Mucosa of stomach (tissue), 1 donor: Measurements from ENCODE around the gene RCL1.
"Not testable (repeated sequence)": the region's sequence is repeated elsewhere in the genome, so short reads cannot be mapped to it uniquely, and the experiment has no call there.

Experiments
- H3K27me3 ChIP-seq: one replicate; pipeline ENCODE4 v1.7.0; 2013; ENCODE audit warnings: mild to moderate bottlenecking, low read length; ENCODE audit not compliant: control insufficient read depth, insufficient read depth
- H3K36me3 ChIP-seq: one replicate; pipeline ENCODE4 v1.7.0; 2013; ENCODE audit warnings: low read length; ENCODE audit not compliant: control insufficient read depth, insufficient read depth
- H3K4me1 ChIP-seq: one replicate; pipeline ENCODE4 v1.7.0; 2013; ENCODE audit warnings: mild to moderate bottlenecking, low read length; ENCODE audit not compliant: control insufficient read depth, insufficient read depth
- H3K4me3 ChIP-seq: one replicate; pipeline ENCODE4 v1.7.0; 2013; ENCODE audit warnings: low read length
- H3K9ac ChIP-seq: one replicate; pipeline ENCODE4 v1.7.0; 2013; ENCODE audit warnings: mild to moderate bottlenecking, low read length, moderate library complexity
- H3K9me3 ChIP-seq: one replicate; pipeline ENCODE4 v1.7.0; 2013; ENCODE audit warnings: mild to moderate bottlenecking, low read length, moderate library complexity; ENCODE audit not compliant: control insufficient read depth
- donor health status: Pancreatic carcinoma.

RCL1 gene

GRCh38 chr9:4762886-4763541 is 29.7 kb upstream of the RCL1 start:
- no peaks in the 10 kb centered on the region for H3K36me3 ChIP-seq
- peaks cover 6% of the 10 kb centered on the region for H3K4me1 ChIP-seq
- peak overlapping the region; percentile 30 for H3K9ac ChIP-seq
- H3K9me3 ChIP-seq = no peaks in the 10 kb centered on the region
- no peaks in the 10 kb centered on the region for H3K27me3 ChIP-seq
- H3K4me3 ChIP-seq = no peak overlapping the region

- no peaks in the 10 kb centered on the region for H3K27me3 ChIP-seq
- H3K36me3 ChIP-seq = no peaks in the 10 kb centered on the region
- H3K9ac ChIP-seq = no peak overlapping the region
- peaks cover 6% of the 10 kb centered on the region for H3K4me1 ChIP-seq
- no peaks in the 10 kb centered on the region for H3K9me3 ChIP-seq
- no peak overlapping the region for H3K4me3 ChIP-seq
Observed at GRCh38 chr9:4764033-4764432, 28.7 kb upstream of the RCL1 start.

- Histone ChIP-seq H3K9me3 (no peaks in the 10 kb centered on the region), H3K4me3 (no peak overlapping the region), H3K36me3 (no peaks in the 10 kb centered on the region)
Observed at GRCh38 chr9:4768681-4769080, 24.1 kb upstream of the RCL1 start.

GRCh38 chr9:4769321-4770080 is 23.2 kb upstream of the RCL1 start:
- no peaks in the 10 kb centered on the region for H3K27me3 ChIP-seq
- no peaks in the 10 kb centered on the region for H3K9me3 ChIP-seq
- no peaks in the 10 kb centered on the region for H3K36me3 ChIP-seq
- H3K4me3 ChIP-seq = no peak overlapping the region
- H3K4me1 ChIP-seq = no peaks in the 10 kb centered on the region
- H3K9ac ChIP-seq = no peak overlapping the region

More at GRCh38 chr9:4768681-4769080, 24.1 kb upstream of the RCL1 start:
- Histone ChIP-seq H3K9ac (no peak overlapping the region), H3K27me3 (no peaks in the 10 kb centered on the region), H3K4me1 (no peaks in the 10 kb centered on the region)

GRCh38 chr9:4771788-4772187 is 21.0 kb upstream of the RCL1 start:
- Histone ChIP-seq H3K4me3 (no peak overlapping the region), H3K27me3 (no peaks in the 10 kb centered on the region), H3K36me3 (no peaks in the 10 kb centered on the region), H3K9me3 (no peaks in the 10 kb centered on the region), H3K4me1 (no peaks in the 10 kb centered on the region), H3K9ac (no peak overlapping the region)

GRCh38 chr9:4774209-4774608 is 18.5 kb upstream of the RCL1 start:
- Histone ChIP-seq H3K36me3 (no peaks in the 10 kb centered on the region), H3K4me3 (no peak overlapping the region), H3K27me3 (no peaks in the 10 kb centered on the region), H3K4me1 (no peaks in the 10 kb centered on the region), H3K9ac (no peak overlapping the region), H3K9me3 (no peaks in the 10 kb centered on the region)

GRCh38 chr9:4774958-4775357 is 17.8 kb upstream of the RCL1 start:
- H3K9ac ChIP-seq, H3K4me3 ChIP-seq, H3K27me3 ChIP-seq, H3K36me3 ChIP-seq, H3K9me3 ChIP-seq, H3K4me1 ChIP-seq: not testable (repeated sequence)

- H3K4me1 ChIP-seq = no peaks in the 10 kb centered on the region
- no peaks in the 10 kb centered on the region for H3K9me3 ChIP-seq
- H3K9ac ChIP-seq = no peak overlapping the region
- H3K4me3 ChIP-seq = no peak overlapping the region
- no peaks in the 10 kb centered on the region for H3K36me3 ChIP-seq
- H3K27me3 ChIP-seq = peaks cover 4% of the 10 kb centered on the region
Observed at GRCh38 chr9:4780651-4781050, 12.1 kb upstream of the RCL1 start.

GRCh38 chr9:4781408-4781807 is 11.3 kb upstream of the RCL1 start:
- Histone ChIP-seq H3K27me3 (peaks cover 4% of the 10 kb centered on the region), H3K36me3 (no peaks in the 10 kb centered on the region), H3K4me3 (no peak overlapping the region), H3K4me1 (no peaks in the 10 kb centered on the region), H3K9me3 (no peaks in the 10 kb centered on the region), H3K9ac (no peak overlapping the region)

- H3K4me3 ChIP-seq, H3K27me3 ChIP-seq, H3K9ac ChIP-seq, H3K9me3 ChIP-seq, H3K4me1 ChIP-seq, H3K36me3 ChIP-seq: not testable (repeated sequence)
Observed at GRCh38 chr9:4783191-4783590, 9.6 kb upstream of the RCL1 start.

GRCh38 chr9:4784403-4784802 is 8.3 kb upstream of the RCL1 start:
- Histone ChIP-seq H3K27me3 (peaks cover 4% of the 10 kb centered on the region), H3K4me3 (no peak overlapping the region), H3K4me1 (no peaks in the 10 kb centered on the region), H3K9me3 (no peaks in the 10 kb centered on the region), H3K9ac (no peak overlapping the region), H3K36me3 (no peaks in the 10 kb centered on the region)

GRCh38 chr9:4786599-4786998 is 6.1 kb upstream of the RCL1 start:
- Histone ChIP-seq H3K4me3 (no peak overlapping the region), H3K27me3 (no peaks in the 10 kb centered on the region), H3K4me1 (no peaks in the 10 kb centered on the region), H3K36me3 (no peaks in the 10 kb centered on the region), H3K9me3 (no peaks in the 10 kb centered on the region), H3K9ac (no peak overlapping the region)
